Peyer's patch (tissue), 4 donors: ENCODE results near the gene PSD4. TPM values are rescaled to one million over a fixed set of nuclear protein-coding genes. Genes with fewer than 3 reads are reported as not detected.
A peak's percentile ranks its signal among the peaks of the same experiment; 100 is the strongest.
"Not testable (repeated sequence)": the region's sequence is repeated elsewhere in the genome, so short reads cannot be mapped to it uniquely, and the experiment has no call there.

ENCODE experiments used
- DNase-seq, 3 donors: peaks; one replicate each; pipeline ENCODE4 v3.0.0-alpha.2; 2017 to 2019
- H3K27ac ChIP-seq, 4 donors: fragments of 200-600 bp; sonication (generic); one replicate each; pipeline ENCODE4 v1.5.1; 2016 to 2019
- H3K27me3 ChIP-seq, 2 donors: fragments of 200-600 bp; sonication (generic); one replicate each; pipeline ENCODE4 v1.5.1; 2019
- H3K36me3 ChIP-seq, 3 donors: fragments of 200-600 bp; sonication (generic); one replicate each; pipeline ENCODE4 v1.5.1; 2016 to 2019
- H3K4me1 ChIP-seq, 4 donors: fragments of 200-600 bp; sonication (generic); one replicate each; pipeline ENCODE4 v1.5.1; 2016 to 2019
- H3K4me3 ChIP-seq, 4 donors: fragments of 200-600 bp; sonication (generic); 1 replicate in 3 of 4; 2 replicates in 1 of 4; pipeline ENCODE4 v1.5.1; 2016 to 2019; ENCODE audit warnings: mild to moderate bottlenecking in 1 of 4
- H3K9me3 ChIP-seq, 4 donors: fragments of 200-600 bp; sonication (generic); one replicate each; pipeline ENCODE4 v1.5.1; 2016 to 2019; ENCODE audit warnings: mild to moderate bottlenecking in 1 of 4
- CTCF ChIP-seq, 6 experiments: fragments of 450-650 bp in 4 of 6; fragments of 200-600 bp in 2 of 6; sonication (generic) in 1 of 6; IDR thresholded peaks; one replicate each; pipeline ENCODE4 v1.5.1; 2017 to 2019; ENCODE audit warnings: antibody characterized with exemption in 6 of 6, mild to moderate bottlenecking in 3 of 6, moderate library complexity in 1 of 6
- POLR2A ChIP-seq, 2 donors: fragments of 450-650 bp; IDR thresholded peaks; one replicate each; pipeline ENCODE4 v1.5.1; 2017; ENCODE audit warnings: antibody characterized with exemption in 2 of 2, mild to moderate bottlenecking in 2 of 2, moderate library complexity in 2 of 2
- total RNA-seq, 4 donors: library from RNA; depleted of rRNA; stranded (reverse); fragments of >200 nt; gene quantifications; one replicate each; pipeline ENCODE4 v1.1.0, GENCODE V29; 2016

The PSD4 gene
- total RNA-seq, 4 donors from 2014 or later = 125 to 284 (median 212) TPM

GRCh38 chr2:113235347-113236226, 61.8 kb downstream of the PSD4 start:
- H3K9me3 ChIP-seq, H3K36me3 ChIP-seq, H3K27me3 ChIP-seq: not testable (repeated sequence)
- H3K4me3 ChIP-seq = peak overlapping the region; percentile 44 to 53 (median 50)
- peak overlapping the region; percentile 72 to 82 (median 74) for H3K27ac ChIP-seq
- peak in 2 of 3 donors; percentile 62 to 74 for DNase-seq
- TF ChIP-seq POLR2A (IDR thresholded peaks at IDR 0.05) = peak; percentile 62 to 78
- H3K4me1 ChIP-seq = peaks cover 0 to 18% (median 8%) of the 10 kb centered on the region in 4 donors

- Histone ChIP-seq H3K27ac (peak overlapping the region; percentile 72 to 82 (median 74)), H3K27me3 (no peaks in the 10 kb centered on the region), H3K4me3 (peak overlapping the region; percentile 44 to 53 (median 50)), H3K9me3 (no peaks in the 10 kb centered on the region), H3K4me1 (peaks cover 0 to 22% (median 11%) of the 10 kb centered on the region in 4 donors), H3K36me3 (no peaks in the 10 kb centered on the region)
- DNase-seq = no peak
- TF ChIP-seq CTCF (IDR thresholded peaks at IDR 0.05) (no peak), POLR2A (IDR thresholded peaks at IDR 0.05) (no peak)
These were observed 62.8 kb downstream of the PSD4 start for GRCh38 chr2:113236367-113237159.

- H3K27me3 ChIP-seq = no peaks in the 10 kb centered on the region
- H3K4me3 ChIP-seq = peak overlapping the region in 1 of 4 donors; percentile 53
- H3K4me1 ChIP-seq = peaks cover 0 to 24% (median 11%) of the 10 kb centered on the region in 4 donors
- H3K36me3 ChIP-seq = no peaks in the 10 kb centered on the region
- no peak for TF ChIP-seq CTCF (IDR thresholded peaks at IDR 0.05)
- TF ChIP-seq POLR2A (IDR thresholded peaks at IDR 0.05) = no peak
- H3K27ac ChIP-seq = peak overlapping the region in 2 of 4 donors; percentile 9 to 31
- DNase-seq = no peak
- H3K9me3 ChIP-seq = no peaks in the 10 kb centered on the region
These were observed 63.9 kb downstream of the PSD4 start for GRCh38 chr2:113237604-113238160.

- Histone ChIP-seq H3K36me3 (no peaks in the 10 kb centered on the region), H3K9me3 (no peaks in the 10 kb centered on the region), H3K4me1 (peaks cover 0 to 24% (median 11%) of the 10 kb centered on the region in 4 donors), H3K4me3 (no peak overlapping the region), H3K27me3 (no peaks in the 10 kb centered on the region), H3K27ac (peak overlapping the region in 3 of 4 donors; percentile 53 to 84 (median 78))
- TF ChIP-seq CTCF (IDR thresholded peaks at IDR 0.05) (no peak), POLR2A (IDR thresholded peaks at IDR 0.05) (peak; percentile 21 to 38)
- DNase-seq = no peak
These were observed 65.4 kb downstream of the PSD4 start for GRCh38 chr2:113238871-113239839.

GRCh38 chr2:113240150-113240914, 66.6 kb downstream of the PSD4 start:
- Histone ChIP-seq H3K27me3 (no peaks in the 10 kb centered on the region), H3K4me1 (peaks cover 0 to 24% (median 11%) of the 10 kb centered on the region in 4 donors), H3K9me3 (no peaks in the 10 kb centered on the region), H3K4me3 (no peak overlapping the region), H3K36me3 (no peaks in the 10 kb centered on the region), H3K27ac (peak overlapping the region in 3 of 4 donors; percentile 53 to 84 (median 78))
- TF ChIP-seq CTCF (IDR thresholded peaks at IDR 0.05) (peak in 1 of 6 experiments; percentile 7), POLR2A (IDR thresholded peaks at IDR 0.05) (peak in 1 of 2 donors; percentile 40)
- peak; percentile 32 to 82 (median 81) for DNase-seq
